ENCODE measurements around the gene THY1.
"Not testable (repeated sequence)": the region's sequence is repeated elsewhere in the genome, so short reads cannot be mapped to it uniquely, and the experiment has no call there.

Gene THY1

GRCh38 chr11:119410501-119410900, 12.5 kb downstream of the THY1 start:
- no peak for DNase-seq (ENCODE audit: low spot score in 2 of 2)

GRCh38 chr11:119409731-119410130, 13.2 kb downstream of the THY1 start:
- DNase-seq (ENCODE audit: low spot score in 2 of 2) (no peak), ATAC-seq (replicated peaks; ENCODE audit: extremely low read depth, poor library complexity, severe bottlenecking) (no peak)
- no peaks in the 10 kb centered on the region for H3K4me1 Mint-ChIP-seq
- no peaks in the 10 kb centered on the region for H3K36me3 Mint-ChIP-seq (ENCODE audit: insufficient read depth)
- H3K27me3 Mint-ChIP-seq: peaks cover 14% of the 10 kb centered on the region
- no peak overlapping the region for H3K27ac Mint-ChIP-seq (ENCODE audit: low read depth)
- H3K9me3 Mint-ChIP-seq: peaks cover 5% of the 10 kb centered on the region
- no peak overlapping the region for H3K4me3 Mint-ChIP-seq

More at GRCh38 chr11:119410501-119410900, 12.5 kb downstream of the THY1 start:
- peaks cover 5% of the 10 kb centered on the region for H3K9me3 Mint-ChIP-seq
- H3K4me1 Mint-ChIP-seq: no peaks in the 10 kb centered on the region
- ATAC-seq (replicated peaks; ENCODE audit: extremely low read depth, poor library complexity, severe bottlenecking): no peak
- H3K36me3 Mint-ChIP-seq (ENCODE audit: insufficient read depth): no peaks in the 10 kb centered on the region
- H3K27me3 Mint-ChIP-seq: peaks cover 15% of the 10 kb centered on the region
- no peak overlapping the region for H3K27ac Mint-ChIP-seq (ENCODE audit: low read depth)
- no peak overlapping the region for H3K4me3 Mint-ChIP-seq

GRCh38 chr11:119406005-119406404, 17.0 kb downstream of the THY1 start:
- Mint-ChIP-seq H3K9me3 (no peaks in the 10 kb centered on the region), H3K27me3 (peaks cover 6% of the 10 kb centered on the region), H3K27ac (ENCODE audit: low read depth) (no peak overlapping the region), H3K4me3 (no peak overlapping the region), H3K4me1 (no peaks in the 10 kb centered on the region), H3K36me3 (ENCODE audit: insufficient read depth) (no peaks in the 10 kb centered on the region)
- ATAC-seq (replicated peaks; ENCODE audit: extremely low read depth, poor library complexity, severe bottlenecking): no peak
- no peak for DNase-seq (ENCODE audit: low spot score in 2 of 2)

- not testable (repeated sequence) for H3K27ac Mint-ChIP-seq (ENCODE audit: low read depth); H3K4me1 Mint-ChIP-seq; ATAC-seq (replicated peaks; ENCODE audit: extremely low read depth, poor library complexity, severe bottlenecking); H3K36me3 Mint-ChIP-seq (ENCODE audit: insufficient read depth); DNase-seq (ENCODE audit: low spot score in 2 of 2); H3K4me3 Mint-ChIP-seq; H3K9me3 Mint-ChIP-seq
- peaks cover 12% of the 10 kb centered on the region for H3K27me3 Mint-ChIP-seq
These were observed 17.5 kb downstream of the THY1 start for GRCh38 chr11:119405448-119405847.

GRCh38 chr11:119404872-119405271, 18.1 kb downstream of the THY1 start:
- Mint-ChIP-seq H3K4me3 (no peak overlapping the region), H3K27me3 (peaks cover 18% of the 10 kb centered on the region), H3K36me3 (ENCODE audit: insufficient read depth) (no peaks in the 10 kb centered on the region), H3K27ac (ENCODE audit: low read depth) (no peak overlapping the region), H3K4me1 (no peaks in the 10 kb centered on the region), H3K9me3 (peaks cover under 1% of the 10 kb centered on the region)
- no peak for DNase-seq (ENCODE audit: low spot score in 2 of 2)
- no peak for ATAC-seq (replicated peaks; ENCODE audit: extremely low read depth, poor library complexity, severe bottlenecking)

GRCh38 chr11:119403021-119403420, 20.0 kb downstream of the THY1 start:
- no peak overlapping the region for H3K27ac Mint-ChIP-seq (ENCODE audit: low read depth)
- peaks cover 36% of the 10 kb centered on the region for H3K27me3 Mint-ChIP-seq
- peaks cover 18% of the 10 kb centered on the region for H3K9me3 Mint-ChIP-seq
- H3K4me3 Mint-ChIP-seq: no peak overlapping the region
- ATAC-seq (replicated peaks; ENCODE audit: extremely low read depth, poor library complexity, severe bottlenecking) (no peak), DNase-seq (ENCODE audit: low spot score in 2 of 2) (no peak)
- no peaks in the 10 kb centered on the region for H3K4me1 Mint-ChIP-seq
- H3K36me3 Mint-ChIP-seq (ENCODE audit: insufficient read depth): no peaks in the 10 kb centered on the region

GRCh38 chr11:119402470-119402869, 20.5 kb downstream of the THY1 start:
- peaks cover 23% of the 10 kb centered on the region for H3K9me3 Mint-ChIP-seq
- no peak overlapping the region for H3K4me3 Mint-ChIP-seq
- ATAC-seq (replicated peaks; ENCODE audit: extremely low read depth, poor library complexity, severe bottlenecking) (no peak), DNase-seq (ENCODE audit: low spot score in 2 of 2) (no peak)
- H3K36me3 Mint-ChIP-seq (ENCODE audit: insufficient read depth): no peaks in the 10 kb centered on the region
- no peak overlapping the region for H3K27ac Mint-ChIP-seq (ENCODE audit: low read depth)
- H3K27me3 Mint-ChIP-seq: peaks cover 42% of the 10 kb centered on the region
- no peaks in the 10 kb centered on the region for H3K4me1 Mint-ChIP-seq

GRCh38 chr11:119400860-119401259, 22.1 kb downstream of the THY1 start:
- Mint-ChIP-seq H3K4me1 (no peaks in the 10 kb centered on the region), H3K9me3 (peaks cover 23% of the 10 kb centered on the region), H3K36me3 (ENCODE audit: insufficient read depth) (no peaks in the 10 kb centered on the region), H3K27me3 (peaks cover 46% of the 10 kb centered on the region), H3K27ac (ENCODE audit: low read depth) (no peak overlapping the region), H3K4me3 (no peak overlapping the region)
- ATAC-seq (replicated peaks; ENCODE audit: extremely low read depth, poor library complexity, severe bottlenecking): no peak
- DNase-seq (ENCODE audit: low spot score in 2 of 2): no peak

- peaks cover 68% of the 10 kb centered on the region for H3K27me3 Mint-ChIP-seq
These were observed 25.2 kb downstream of the THY1 start for GRCh38 chr11:119397740-119398139.

GRCh38 chr11:119396835-119397234, 26.1 kb downstream of the THY1 start:
- Mint-ChIP-seq H3K27ac (ENCODE audit: low read depth) (no peak overlapping the region), H3K4me1 (no peaks in the 10 kb centered on the region), H3K27me3 (peaks cover 71% of the 10 kb centered on the region), H3K9me3 (peaks cover 23% of the 10 kb centered on the region), H3K4me3 (no peak overlapping the region), H3K36me3 (ENCODE audit: insufficient read depth) (no peaks in the 10 kb centered on the region)
- DNase-seq (ENCODE audit: low spot score in 2 of 2) (no peak), ATAC-seq (replicated peaks; ENCODE audit: extremely low read depth, poor library complexity, severe bottlenecking) (no peak)

More at GRCh38 chr11:119397740-119398139, 25.2 kb downstream of the THY1 start:
- no peak overlapping the region for H3K27ac Mint-ChIP-seq (ENCODE audit: low read depth)
- peaks cover 23% of the 10 kb centered on the region for H3K9me3 Mint-ChIP-seq
- ATAC-seq (replicated peaks; ENCODE audit: extremely low read depth, poor library complexity, severe bottlenecking) (no peak), DNase-seq (ENCODE audit: low spot score in 2 of 2) (no peak)
- no peak overlapping the region for H3K4me3 Mint-ChIP-seq
- H3K36me3 Mint-ChIP-seq (ENCODE audit: insufficient read depth): no peaks in the 10 kb centered on the region
- H3K4me1 Mint-ChIP-seq: no peaks in the 10 kb centered on the region

- Mint-ChIP-seq H3K27me3 (peaks cover 44% of the 10 kb centered on the region), H3K4me3 (no peak overlapping the region), H3K4me1 (no peaks in the 10 kb centered on the region), H3K9me3 (no peaks in the 10 kb centered on the region), H3K36me3 (ENCODE audit: insufficient read depth) (no peaks in the 10 kb centered on the region), H3K27ac (ENCODE audit: low read depth) (no peak overlapping the region)
- DNase-seq (ENCODE audit: low spot score in 2 of 2) (no peak), ATAC-seq (replicated peaks; ENCODE audit: extremely low read depth, poor library complexity, severe bottlenecking) (no peak)
These were observed 31.7 kb downstream of the THY1 start for GRCh38 chr11:119391275-119391674.

- no peaks in the 10 kb centered on the region for H3K4me1 Mint-ChIP-seq
- H3K36me3 Mint-ChIP-seq (ENCODE audit: insufficient read depth): no peaks in the 10 kb centered on the region
- H3K4me3 Mint-ChIP-seq: no peak overlapping the region
- H3K27ac Mint-ChIP-seq (ENCODE audit: low read depth): no peak overlapping the region
- H3K27me3 Mint-ChIP-seq: peaks cover 35% of the 10 kb centered on the region
- no peak for DNase-seq (ENCODE audit: low spot score in 2 of 2)
- H3K9me3 Mint-ChIP-seq: no peaks in the 10 kb centered on the region
- ATAC-seq (replicated peaks; ENCODE audit: extremely low read depth, poor library complexity, severe bottlenecking): no peak
These were observed 33.2 kb downstream of the THY1 start for GRCh38 chr11:119389611-119390254.

GRCh38 chr11:119388103-119388502, 34.9 kb downstream of the THY1 start:
- DNase-seq (ENCODE audit: low spot score in 2 of 2): no peak
- ATAC-seq (replicated peaks; ENCODE audit: extremely low read depth, poor library complexity, severe bottlenecking): no peak
- no peak overlapping the region for H3K4me3 Mint-ChIP-seq
- peaks cover 25% of the 10 kb centered on the region for H3K27me3 Mint-ChIP-seq
- no peak overlapping the region for H3K27ac Mint-ChIP-seq (ENCODE audit: low read depth)
- H3K4me1 Mint-ChIP-seq: no peaks in the 10 kb centered on the region
- no peaks in the 10 kb centered on the region for H3K36me3 Mint-ChIP-seq (ENCODE audit: insufficient read depth)
- no peaks in the 10 kb centered on the region for H3K9me3 Mint-ChIP-seq

Data from central memory CD8-positive, alpha-beta T cell (primary cell).